Measurements from ENCODE around the gene CRY1. TPM values are rescaled to one million over a fixed set of nuclear protein-coding genes. Genes with fewer than 3 reads are reported as not detected.

The CRY1 gene
- total and polyA plus RNA-seq, 9 of the 15 experiments (the other 6 are each of a cell fraction or from before 2014, with no cell fraction given), result 8.7 to 33.3 (median 25.2) TPM

GRCh38 chr12:106954462-106955376, 138.6 kb downstream of the CRY1 start (continued):
- TF ChIP-seq, protein P1, sequence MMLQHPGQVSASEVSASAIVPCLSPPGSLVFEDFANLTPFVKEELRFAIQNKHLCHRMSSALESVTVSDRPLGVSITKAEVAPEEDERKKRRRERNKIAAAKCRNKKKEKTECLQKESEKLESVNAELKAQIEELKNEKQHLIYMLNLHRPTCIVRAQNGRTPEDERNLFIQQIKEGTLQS (IDR thresholded peaks at IDR 0.05), result no peak
- TF ChIP-seq, protein P1 (CRISPR knock-in tag; conservative IDR thresholded peaks at IDR 0.05), result no peak
- TF ChIP-seq CBFA2T3 (IDR thresholded peaks at IDR 0.05) (no peak), DNMT1 (IDR thresholded peaks at IDR 0.05) (0 out of 2 replicates have a peak, but pooled peaks have one; percentile 30), ELF1 (tag; IDR thresholded peaks at IDR 0.05) (no peak), CGGBP1 (CRISPR knock-in tag; IDR thresholded peaks at IDR 0.05) (no peak), ZC3H8 (IDR thresholded peaks at IDR 0.05) (0 out of 2 replicates have a peak, but pooled peaks have one; percentile 23), SLC30A9 (CRISPR knock-in tag; IDR thresholded peaks at IDR 0.05) (no peak), MCM5 (IDR thresholded peaks at IDR 0.05; ENCODE audit: low read depth) (no peak), POLR2AphosphoS2 (IDR thresholded peaks at IDR 0.05; ENCODE audit: low read length) (no peak), SAP30 (IDR thresholded peaks at IDR 0.05; ENCODE audit: borderline replicate concordance, insufficient read depth, low read depth, low read length, poor library complexity, severe bottlenecking) (peak; percentile 45), ZNF140 (CRISPR knock-in tag; IDR thresholded peaks at IDR 0.05) (no peak)
- TF ChIP-seq, protein P2, sequence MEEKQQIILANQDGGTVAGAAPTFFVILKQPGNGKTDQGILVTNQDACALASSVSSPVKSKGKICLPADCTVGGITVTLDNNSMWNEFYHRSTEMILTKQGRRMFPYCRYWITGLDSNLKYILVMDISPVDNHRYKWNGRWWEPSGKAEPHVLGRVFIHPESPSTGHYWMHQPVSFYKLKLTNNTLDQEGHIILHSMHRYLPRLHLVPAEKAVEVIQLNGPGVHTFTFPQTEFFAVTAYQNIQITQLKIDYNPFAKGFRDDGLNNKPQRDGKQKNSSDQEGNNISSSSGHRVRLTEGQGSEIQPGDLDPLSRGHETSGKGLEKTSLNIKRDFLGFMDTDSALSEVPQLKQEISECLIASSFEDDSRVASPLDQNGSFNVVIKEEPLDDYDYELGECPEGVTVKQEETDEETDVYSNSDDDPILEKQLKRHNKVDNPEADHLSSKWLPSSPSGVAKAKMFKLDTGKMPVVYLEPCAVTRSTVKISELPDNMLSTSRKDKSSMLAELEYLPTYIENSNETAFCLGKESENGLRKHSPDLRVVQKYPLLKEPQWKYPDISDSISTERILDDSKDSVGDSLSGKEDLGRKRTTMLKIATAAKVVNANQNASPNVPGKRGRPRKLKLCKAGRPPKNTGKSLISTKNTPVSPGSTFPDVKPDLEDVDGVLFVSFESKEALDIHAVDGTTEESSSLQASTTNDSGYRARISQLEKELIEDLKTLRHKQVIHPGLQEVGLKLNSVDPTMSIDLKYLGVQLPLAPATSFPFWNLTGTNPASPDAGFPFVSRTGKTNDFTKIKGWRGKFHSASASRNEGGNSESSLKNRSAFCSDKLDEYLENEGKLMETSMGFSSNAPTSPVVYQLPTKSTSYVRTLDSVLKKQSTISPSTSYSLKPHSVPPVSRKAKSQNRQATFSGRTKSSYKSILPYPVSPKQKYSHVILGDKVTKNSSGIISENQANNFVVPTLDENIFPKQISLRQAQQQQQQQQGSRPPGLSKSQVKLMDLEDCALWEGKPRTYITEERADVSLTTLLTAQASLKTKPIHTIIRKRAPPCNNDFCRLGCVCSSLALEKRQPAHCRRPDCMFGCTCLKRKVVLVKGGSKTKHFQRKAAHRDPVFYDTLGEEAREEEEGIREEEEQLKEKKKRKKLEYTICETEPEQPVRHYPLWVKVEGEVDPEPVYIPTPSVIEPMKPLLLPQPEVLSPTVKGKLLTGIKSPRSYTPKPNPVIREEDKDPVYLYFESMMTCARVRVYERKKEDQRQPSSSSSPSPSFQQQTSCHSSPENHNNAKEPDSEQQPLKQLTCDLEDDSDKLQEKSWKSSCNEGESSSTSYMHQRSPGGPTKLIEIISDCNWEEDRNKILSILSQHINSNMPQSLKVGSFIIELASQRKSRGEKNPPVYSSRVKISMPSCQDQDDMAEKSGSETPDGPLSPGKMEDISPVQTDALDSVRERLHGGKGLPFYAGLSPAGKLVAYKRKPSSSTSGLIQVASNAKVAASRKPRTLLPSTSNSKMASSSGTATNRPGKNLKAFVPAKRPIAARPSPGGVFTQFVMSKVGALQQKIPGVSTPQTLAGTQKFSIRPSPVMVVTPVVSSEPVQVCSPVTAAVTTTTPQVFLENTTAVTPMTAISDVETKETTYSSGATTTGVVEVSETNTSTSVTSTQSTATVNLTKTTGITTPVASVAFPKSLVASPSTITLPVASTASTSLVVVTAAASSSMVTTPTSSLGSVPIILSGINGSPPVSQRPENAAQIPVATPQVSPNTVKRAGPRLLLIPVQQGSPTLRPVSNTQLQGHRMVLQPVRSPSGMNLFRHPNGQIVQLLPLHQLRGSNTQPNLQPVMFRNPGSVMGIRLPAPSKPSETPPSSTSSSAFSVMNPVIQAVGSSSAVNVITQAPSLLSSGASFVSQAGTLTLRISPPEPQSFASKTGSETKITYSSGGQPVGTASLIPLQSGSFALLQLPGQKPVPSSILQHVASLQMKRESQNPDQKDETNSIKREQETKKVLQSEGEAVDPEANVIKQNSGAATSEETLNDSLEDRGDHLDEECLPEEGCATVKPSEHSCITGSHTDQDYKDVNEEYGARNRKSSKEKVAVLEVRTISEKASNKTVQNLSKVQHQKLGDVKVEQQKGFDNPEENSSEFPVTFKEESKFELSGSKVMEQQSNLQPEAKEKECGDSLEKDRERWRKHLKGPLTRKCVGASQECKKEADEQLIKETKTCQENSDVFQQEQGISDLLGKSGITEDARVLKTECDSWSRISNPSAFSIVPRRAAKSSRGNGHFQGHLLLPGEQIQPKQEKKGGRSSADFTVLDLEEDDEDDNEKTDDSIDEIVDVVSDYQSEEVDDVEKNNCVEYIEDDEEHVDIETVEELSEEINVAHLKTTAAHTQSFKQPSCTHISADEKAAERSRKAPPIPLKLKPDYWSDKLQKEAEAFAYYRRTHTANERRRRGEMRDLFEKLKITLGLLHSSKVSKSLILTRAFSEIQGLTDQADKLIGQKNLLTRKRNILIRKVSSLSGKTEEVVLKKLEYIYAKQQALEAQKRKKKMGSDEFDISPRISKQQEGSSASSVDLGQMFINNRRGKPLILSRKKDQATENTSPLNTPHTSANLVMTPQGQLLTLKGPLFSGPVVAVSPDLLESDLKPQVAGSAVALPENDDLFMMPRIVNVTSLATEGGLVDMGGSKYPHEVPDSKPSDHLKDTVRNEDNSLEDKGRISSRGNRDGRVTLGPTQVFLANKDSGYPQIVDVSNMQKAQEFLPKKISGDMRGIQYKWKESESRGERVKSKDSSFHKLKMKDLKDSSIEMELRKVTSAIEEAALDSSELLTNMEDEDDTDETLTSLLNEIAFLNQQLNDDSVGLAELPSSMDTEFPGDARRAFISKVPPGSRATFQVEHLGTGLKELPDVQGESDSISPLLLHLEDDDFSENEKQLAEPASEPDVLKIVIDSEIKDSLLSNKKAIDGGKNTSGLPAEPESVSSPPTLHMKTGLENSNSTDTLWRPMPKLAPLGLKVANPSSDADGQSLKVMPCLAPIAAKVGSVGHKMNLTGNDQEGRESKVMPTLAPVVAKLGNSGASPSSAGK (IDR thresholded peaks at IDR 0.05), result peak; percentile 96

All from K562 (cell line).